H9 (cell line): ENCODE measurements around the gene VWA8. TPM values are rescaled to one million over a fixed set of nuclear protein-coding genes. Genes with fewer than 3 reads are reported as not detected.

ENCODE experiments used
- DNase-seq: peaks from one replicate; pipeline ENCODE4 v3.0.0-alpha.2; 2017
- H2AFZ ChIP-seq: one replicate; pipeline ENCODE4 v1.6.1; 2013; ENCODE audit warnings: mild to moderate bottlenecking, low read length, control low read depth, moderate library complexity
- H2AK5ac ChIP-seq: 2 replicates; pipeline ENCODE4 v1.6.1; 2013; ENCODE audit warnings: low read length, control low read depth, mixed read lengths; ENCODE audit not compliant: insufficient read length
- H2BK120ac ChIP-seq: one replicate; pipeline ENCODE4 v1.6.1; 2013; ENCODE audit warnings: low read depth, mild to moderate bottlenecking, low read length, control low read depth, inconsistent platforms; ENCODE audit not compliant: poor library complexity, severe bottlenecking
- H2BK12ac ChIP-seq: 2 replicates; pipeline ENCODE4 v1.6.1; 2013; ENCODE audit warnings: low read length, control low read depth, mixed read lengths, low read depth; ENCODE audit not compliant: insufficient read length
- H2BK15ac ChIP-seq: 2 replicates; pipeline ENCODE4 v1.6.1; 2013; ENCODE audit warnings: low read depth, low read length, control low read depth
- H2BK20ac ChIP-seq: one replicate; pipeline ENCODE4 v1.6.1; 2013; ENCODE audit warnings: low read depth, mild to moderate bottlenecking, low read length, control low read depth, inconsistent platforms; ENCODE audit not compliant: poor library complexity, severe bottlenecking
- H2BK5ac ChIP-seq: 2 replicates; pipeline ENCODE4 v1.6.1; 2013; ENCODE audit warnings: low read length, control low read depth, mixed read lengths; ENCODE audit not compliant: insufficient read length
- H3K14ac ChIP-seq: 2 replicates; pipeline ENCODE4 v1.6.1; 2013; ENCODE audit warnings: low read length, control low read depth; ENCODE audit not compliant: insufficient read depth
- H3K18ac ChIP-seq: 2 replicates; pipeline ENCODE4 v1.6.1; 2013; ENCODE audit warnings: low read depth, mild to moderate bottlenecking, mixed read lengths, low read length, control low read depth; ENCODE audit not compliant: insufficient read length
- H3K23ac ChIP-seq: 2 replicates; pipeline ENCODE4 v1.6.1; 2013; ENCODE audit warnings: low read length, control low read depth, mixed read lengths, low read depth; ENCODE audit not compliant: insufficient read length
- H3K23me2 ChIP-seq: 2 replicates; pipeline ENCODE4 v1.6.1; 2013; ENCODE audit warnings: low read depth, mild to moderate bottlenecking, mixed read lengths, low read length, control low read depth; ENCODE audit not compliant: insufficient read length, poor library complexity, severe bottlenecking
- H3K27ac ChIP-seq: 2 replicates; pipeline ENCODE4 v1.5.1; 2013; ENCODE audit warnings: low read length, control low read depth, mixed read lengths, low read depth; ENCODE audit not compliant: insufficient read length
- H3K27me3 ChIP-seq: 2 replicates; pipeline ENCODE4 v1.6.1; 2013; ENCODE audit warnings: low read length, control low read depth, inconsistent platforms; ENCODE audit not compliant: insufficient read depth
- H3K4ac ChIP-seq: 2 replicates; pipeline ENCODE4 v1.6.1; 2013; ENCODE audit warnings: low read depth, mild to moderate bottlenecking, control low read depth, inconsistent platforms, low read length, moderate library complexity
- H3K4me1 ChIP-seq: 2 replicates; pipeline ENCODE4 v1.6.1; 2013; ENCODE audit warnings: low read length, control low read depth, inconsistent platforms; ENCODE audit not compliant: insufficient read depth
- H3K4me2 ChIP-seq: 2 replicates; pipeline ENCODE4 v1.6.1; 2013; ENCODE audit warnings: low read length, control low read depth, mixed read lengths; ENCODE audit not compliant: insufficient read length, insufficient read depth
- H3K56ac ChIP-seq: 2 replicates; pipeline ENCODE4 v1.6.1; 2013; ENCODE audit warnings: low read depth, mild to moderate bottlenecking, mixed read lengths, low read length, control low read depth; ENCODE audit not compliant: insufficient read length
- H3K79me1 ChIP-seq: 2 replicates; pipeline ENCODE4 v1.6.1; 2013; ENCODE audit warnings: low read depth, mild to moderate bottlenecking, moderate library complexity, low read length, control low read depth, inconsistent platforms; ENCODE audit not compliant: insufficient read depth, poor library complexity, severe bottlenecking
- H3K79me2 ChIP-seq: 2 replicates; pipeline ENCODE4 v1.6.1; 2013; ENCODE audit warnings: low read length, control low read depth, inconsistent platforms; ENCODE audit not compliant: insufficient read depth
- H3K9ac ChIP-seq: 2 replicates; pipeline ENCODE4 v1.6.1; 2013; ENCODE audit warnings: low read length, control low read depth, mixed read lengths; ENCODE audit not compliant: insufficient read length; ENCODE audit errors: extremely low read depth
- H3K9me3 ChIP-seq: one replicate; pipeline ENCODE4 v1.6.1; 2013; ENCODE audit warnings: low read depth, low read length, inconsistent platforms; ENCODE audit not compliant: control insufficient read depth
- H3T11ph ChIP-seq: one replicate; pipeline ENCODE4 v1.6.1; 2013; ENCODE audit warnings: mild to moderate bottlenecking, low read length, control low read depth, inconsistent platforms
- H4K20me1 ChIP-seq: one replicate; pipeline ENCODE4 v1.6.1; 2013; ENCODE audit not compliant: control insufficient read depth, insufficient read length, insufficient read depth
- H4K5ac ChIP-seq: 2 replicates; pipeline ENCODE4 v1.6.1; 2013; ENCODE audit warnings: low read depth, mild to moderate bottlenecking, mixed read lengths, low read length, control low read depth; ENCODE audit not compliant: insufficient read length
- H4K8ac ChIP-seq: replicated peaks from 2 replicates; pipeline ENCODE4 v1.6.1; 2013; ENCODE audit warnings: low read length, control low read depth, mixed read lengths, low read depth; ENCODE audit not compliant: insufficient read length
- H4K91ac ChIP-seq: 2 replicates; pipeline ENCODE4 v1.6.1; 2013; ENCODE audit warnings: low read depth, mild to moderate bottlenecking, moderate library complexity, mixed read lengths, low read length, control low read depth; ENCODE audit not compliant: insufficient read length
- H3K27ac Mint-ChIP-seq, 3 experiments: 2 replicates in 2 of 3; 3 replicates in 1 of 3; pipeline ENCODE4 v1.8.0; 2020 to 2021; ENCODE audit warnings: mixed read lengths in 3 of 3, mild to moderate bottlenecking in 1 of 3, moderate library complexity in 1 of 3
- H3K27me3 Mint-ChIP-seq: 2 replicates; pipeline ENCODE4 v1.8.0; 2021; ENCODE audit warnings: low read depth, mild to moderate bottlenecking, moderate library complexity, mixed read lengths
- H3K36me3 Mint-ChIP-seq, 3 experiments: 2 replicates in 2 of 3; 3 replicates in 1 of 3; pipeline ENCODE4 v1.8.0; 2020 to 2021; ENCODE audit warnings: low read depth in 3 of 3, mixed read lengths in 3 of 3; ENCODE audit not compliant: insufficient read depth in 1 of 3
- H3K4me1 Mint-ChIP-seq, 2 experiments: 2 replicates each; pipeline ENCODE4 v1.8.0; 2020; ENCODE audit warnings: mixed read lengths in 2 of 2
- H3K4me3 Mint-ChIP-seq, 2 experiments: 2 replicates in 1 of 2; 3 replicates in 1 of 2; pipeline ENCODE4 v1.8.0; 2020 to 2021; ENCODE audit warnings: mild to moderate bottlenecking in 2 of 2, mixed read lengths in 2 of 2, moderate library complexity in 1 of 2
- H3K9me3 Mint-ChIP-seq, 2 experiments: 2 replicates in 1 of 2; 3 replicates in 1 of 2; pipeline ENCODE4 v1.8.0; 2020; ENCODE audit warnings: mild to moderate bottlenecking in 2 of 2, mixed read lengths in 2 of 2, moderate library complexity in 1 of 2
- CTCF ChIP-seq: fragments of 200-600 bp; sonication (generic); conservative IDR thresholded peaks from 3 replicates; pipeline ENCODE4 v1.8.0; 2021; ENCODE audit warnings: antibody characterized with exemption, mild to moderate bottlenecking
- total RNA-seq: library from RNA; stranded (reverse); gene quantifications from 2 replicates; pipeline ENCODE4 v1.2.1, GENCODE V29; 2021

VWA8 gene
- total RNA-seq, 1 experiment from 2014 or later: 17.4 TPM

GRCh38 chr13:41833831-41834230 is 127.1 kb downstream of the VWA8 start:
- no peak overlapping the region for H3K23ac ChIP-seq
- no peaks in the 10 kb centered on the region; the same call in 1 of the 2 replicates for H3K4me1 ChIP-seq
- no peak for TF ChIP-seq CTCF
- no peaks in the 10 kb centered on the region for H3K23me2 ChIP-seq
- H3K4ac ChIP-seq: no peak overlapping the region
- H3K14ac ChIP-seq: no peak overlapping the region
- H2BK15ac ChIP-seq: no peak overlapping the region
- H3K9me3 ChIP-seq: no peaks in the 10 kb centered on the region
- no peaks in the 10 kb centered on the region for H3K27me3 ChIP-seq
- Mint-ChIP-seq H3K9me3 (no peaks in the 10 kb centered on the region), H3K27me3 (no peaks in the 10 kb centered on the region), H3K4me1 (no peaks in the 10 kb centered on the region), H3K4me3 (no peak overlapping the region), H3K36me3 (peaks cover 6 to 16% (median 11%) of the 10 kb centered on the region in 3 experiments; a peak in 6 of 7 replicates), H3K27ac (no peak overlapping the region)
- no peaks in the 10 kb centered on the region for H3K79me2 ChIP-seq
- no peak overlapping the region for H3K27ac ChIP-seq
- no peak overlapping the region for H4K5ac ChIP-seq
- no peaks in the 10 kb centered on the region for H4K20me1 ChIP-seq
- H2BK12ac ChIP-seq: no peak overlapping the region
- DNase-seq: no peak
- no peak overlapping the region for H2BK5ac ChIP-seq
- no peak overlapping the region for H3K18ac ChIP-seq
- no peak overlapping the region for H4K91ac ChIP-seq
- H2AK5ac ChIP-seq: no peak overlapping the region
- no peak overlapping the region for H3T11ph ChIP-seq
- H3K56ac ChIP-seq: no peak overlapping the region
- no peak overlapping the region for H2AFZ ChIP-seq
- H3K9ac ChIP-seq: no peak overlapping the region
- H2BK120ac ChIP-seq: no peak overlapping the region
- H3K4me2 ChIP-seq: no peak overlapping the region
- no peak overlapping the region for H4K8ac ChIP-seq
- no peaks in the 10 kb centered on the region for H3K79me1 ChIP-seq
- H2BK20ac ChIP-seq: no peak overlapping the region
